ENCODE results near the gene MUC4.

DNA sequence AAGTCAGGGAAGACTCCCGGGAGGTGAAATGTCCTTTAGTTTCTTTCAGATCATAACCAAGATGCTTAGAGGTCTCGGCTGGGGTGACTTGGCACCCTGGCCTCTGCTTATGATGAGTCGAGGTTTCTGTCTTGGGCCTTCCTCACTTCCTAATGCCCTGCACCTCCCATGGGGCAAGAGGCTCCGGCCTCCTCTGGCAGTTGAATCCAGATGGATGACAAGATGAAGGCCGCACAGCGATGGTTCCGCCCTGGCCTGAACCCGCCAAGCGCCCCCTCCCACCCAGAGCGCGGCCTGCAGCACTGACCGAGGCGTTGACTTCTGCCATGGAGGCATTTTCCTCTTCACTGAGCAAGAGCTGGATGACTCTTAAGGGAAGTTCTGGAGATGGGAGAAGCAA is 59.7 kb downstream of the MUC4 start:
- TF ChIP-seq CHD1 (IDR thresholded peaks at IDR 0.05; ENCODE audit: low read depth, low read length) (no peak), BHLHE40 (IDR thresholded peaks at IDR 0.05; ENCODE audit: low read depth, low read length) (no peak), RAD21 (IDR thresholded peaks at IDR 0.05; ENCODE audit: low read length) (no peak), POLR2A (IDR thresholded peaks at IDR 0.05; ENCODE audit: low read depth, low read length) (no peak), MAFK (IDR thresholded peaks at IDR 0.05; ENCODE audit: low read depth, low read length) (no peak), MXI1 (IDR thresholded peaks at IDR 0.05; ENCODE audit: borderline replicate concordance, low read depth, low read length) (no peak), FOS (IDR thresholded peaks at IDR 0.05; ENCODE audit: low read depth, low read length) (no peak)
- TF ChIP-seq, protein P1, sequence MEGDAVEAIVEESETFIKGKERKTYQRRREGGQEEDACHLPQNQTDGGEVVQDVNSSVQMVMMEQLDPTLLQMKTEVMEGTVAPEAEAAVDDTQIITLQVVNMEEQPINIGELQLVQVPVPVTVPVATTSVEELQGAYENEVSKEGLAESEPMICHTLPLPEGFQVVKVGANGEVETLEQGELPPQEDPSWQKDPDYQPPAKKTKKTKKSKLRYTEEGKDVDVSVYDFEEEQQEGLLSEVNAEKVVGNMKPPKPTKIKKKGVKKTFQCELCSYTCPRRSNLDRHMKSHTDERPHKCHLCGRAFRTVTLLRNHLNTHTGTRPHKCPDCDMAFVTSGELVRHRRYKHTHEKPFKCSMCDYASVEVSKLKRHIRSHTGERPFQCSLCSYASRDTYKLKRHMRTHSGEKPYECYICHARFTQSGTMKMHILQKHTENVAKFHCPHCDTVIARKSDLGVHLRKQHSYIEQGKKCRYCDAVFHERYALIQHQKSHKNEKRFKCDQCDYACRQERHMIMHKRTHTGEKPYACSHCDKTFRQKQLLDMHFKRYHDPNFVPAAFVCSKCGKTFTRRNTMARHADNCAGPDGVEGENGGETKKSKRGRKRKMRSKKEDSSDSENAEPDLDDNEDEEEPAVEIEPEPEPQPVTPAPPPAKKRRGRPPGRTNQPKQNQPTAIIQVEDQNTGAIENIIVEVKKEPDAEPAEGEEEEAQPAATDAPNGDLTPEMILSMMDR (conservative IDR thresholded peaks at IDR 0.05; ENCODE audit: low read depth, low read length): no peak
- TF ChIP-seq, protein P2, sequence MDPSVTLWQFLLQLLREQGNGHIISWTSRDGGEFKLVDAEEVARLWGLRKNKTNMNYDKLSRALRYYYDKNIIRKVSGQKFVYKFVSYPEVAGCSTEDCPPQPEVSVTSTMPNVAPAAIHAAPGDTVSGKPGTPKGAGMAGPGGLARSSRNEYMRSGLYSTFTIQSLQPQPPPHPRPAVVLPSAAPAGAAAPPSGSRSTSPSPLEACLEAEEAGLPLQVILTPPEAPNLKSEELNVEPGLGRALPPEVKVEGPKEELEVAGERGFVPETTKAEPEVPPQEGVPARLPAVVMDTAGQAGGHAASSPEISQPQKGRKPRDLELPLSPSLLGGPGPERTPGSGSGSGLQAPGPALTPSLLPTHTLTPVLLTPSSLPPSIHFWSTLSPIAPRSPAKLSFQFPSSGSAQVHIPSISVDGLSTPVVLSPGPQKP (IDR thresholded peaks at IDR 0.05; ENCODE audit: borderline replicate concordance, low read depth, low read length): no peak
- TF ChIP-seq, protein P3, sequence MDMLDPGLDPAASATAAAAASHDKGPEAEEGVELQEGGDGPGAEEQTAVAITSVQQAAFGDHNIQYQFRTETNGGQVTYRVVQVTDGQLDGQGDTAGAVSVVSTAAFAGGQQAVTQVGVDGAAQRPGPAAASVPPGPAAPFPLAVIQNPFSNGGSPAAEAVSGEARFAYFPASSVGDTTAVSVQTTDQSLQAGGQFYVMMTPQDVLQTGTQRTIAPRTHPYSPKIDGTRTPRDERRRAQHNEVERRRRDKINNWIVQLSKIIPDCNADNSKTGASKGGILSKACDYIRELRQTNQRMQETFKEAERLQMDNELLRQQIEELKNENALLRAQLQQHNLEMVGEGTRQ (IDR thresholded peaks at IDR 0.05; ENCODE audit: low read depth, low read length): no peak

Data from IMR-90 (cell line).